Renal pelvis (tissue), 4 donors: ENCODE data around the gene SARNP. TPM values are rescaled to one million over a fixed set of nuclear protein-coding genes. Genes with fewer than 3 reads are reported as not detected.
A peak's percentile ranks its signal among the peaks of the same experiment; 100 is the strongest.

Experiments
- DNase-seq: peaks from one replicate; pipeline ENCODE4 v3.0.0-alpha.2; 2013
- polyA plus RNA-seq, 3 donors: library from polyadenylated mRNA; unstranded; fragments of 120-200 nt; gene quantifications; one replicate each; pipeline ENCODE4 v1.2.1, GENCODE V29; 2013; ENCODE audit not compliant: insufficient read length in 3 of 3

SARNP gene
- polyA plus RNA-seq, 3 donors: 105 to 132 (median 112) TPM

DNA sequence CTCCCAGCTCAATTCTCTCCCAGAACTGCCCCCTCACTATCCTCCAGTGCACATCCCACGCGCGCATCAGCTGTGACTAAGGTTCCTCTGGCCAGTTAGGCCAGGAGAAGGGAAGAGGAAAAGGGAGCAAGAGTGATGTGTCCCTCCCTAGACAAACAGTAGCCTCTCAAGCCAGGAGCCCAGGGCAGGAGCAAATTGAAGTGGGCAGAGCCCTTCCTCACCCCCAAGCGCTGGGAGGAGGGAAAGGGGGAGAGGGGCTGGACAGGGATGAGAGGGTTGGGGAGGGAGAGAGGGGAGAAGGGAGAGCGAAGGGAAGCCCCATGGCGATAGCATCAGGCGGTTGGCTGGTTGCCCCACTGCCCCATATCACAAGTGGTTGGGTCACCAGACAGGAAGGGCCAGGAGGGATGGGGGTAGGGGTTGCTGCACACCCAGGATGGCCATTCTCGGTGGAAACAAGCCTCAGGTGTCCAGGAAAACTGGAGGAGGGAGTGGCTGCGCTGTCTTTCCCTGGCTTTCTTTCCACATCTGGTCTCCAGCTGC lies 89.8 kb downstream of the SARNP start:
- no peak for DNase-seq

DNA sequence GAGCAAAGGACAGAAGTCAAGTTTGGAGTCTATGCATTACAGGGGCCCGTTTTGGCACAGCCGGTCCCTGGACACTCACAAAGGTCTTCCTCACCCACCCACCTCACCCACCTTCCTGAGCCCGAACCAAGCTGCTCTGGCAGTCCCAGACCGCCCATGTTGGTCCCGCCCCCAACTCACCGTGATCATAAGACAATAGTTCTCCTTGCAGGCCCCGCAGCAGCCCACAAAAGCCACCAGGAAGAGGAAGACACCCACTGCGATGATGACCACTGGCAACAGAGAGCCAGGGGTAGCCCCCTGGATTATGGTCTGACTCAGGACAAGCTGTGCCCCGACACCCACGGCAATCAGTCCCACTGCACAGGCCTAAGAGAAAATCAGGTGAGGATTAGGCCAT lies 90.6 kb downstream of the SARNP start:
- no peak for DNase-seq

DNA sequence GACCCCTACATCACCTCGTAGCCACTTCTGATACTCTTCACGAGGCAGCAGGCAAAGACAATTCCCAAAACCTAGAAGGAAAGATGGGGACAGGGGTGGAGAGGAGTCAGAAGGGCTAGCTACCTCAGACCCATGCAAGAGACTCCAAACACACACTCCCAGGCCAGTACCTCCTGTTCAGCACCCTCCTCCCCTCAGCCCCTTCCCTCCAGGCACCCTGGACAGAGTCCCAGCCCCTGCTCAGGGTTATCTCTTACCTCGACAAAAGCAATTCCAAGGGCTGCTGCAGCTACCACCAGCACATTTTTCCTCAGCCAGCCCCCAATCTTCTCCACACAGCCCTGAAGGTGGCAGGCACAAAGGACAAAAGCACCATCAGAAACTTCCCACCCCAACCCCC lies 92.0 kb downstream of the SARNP start:
- DNase-seq: no peak

DNA sequence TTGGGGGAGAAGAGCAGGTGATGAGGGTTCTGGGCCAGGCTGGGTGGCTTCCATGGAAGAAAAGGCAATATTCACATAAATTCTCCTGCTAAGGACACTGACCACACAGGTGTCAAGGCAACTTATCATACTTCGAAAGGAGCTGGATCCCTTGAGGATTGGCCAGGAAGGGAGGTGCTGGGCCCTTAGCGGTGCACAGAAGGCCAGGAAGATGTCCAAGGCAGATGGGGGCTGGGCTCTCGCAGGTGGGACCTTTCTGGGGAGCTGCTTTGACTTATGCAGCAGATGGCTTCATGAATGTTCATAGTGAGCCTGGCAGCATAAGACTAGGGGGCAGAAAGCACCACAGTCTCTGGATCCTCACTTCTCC lies 92.6 kb downstream of the SARNP start:
- DNase-seq: no peak

DNA sequence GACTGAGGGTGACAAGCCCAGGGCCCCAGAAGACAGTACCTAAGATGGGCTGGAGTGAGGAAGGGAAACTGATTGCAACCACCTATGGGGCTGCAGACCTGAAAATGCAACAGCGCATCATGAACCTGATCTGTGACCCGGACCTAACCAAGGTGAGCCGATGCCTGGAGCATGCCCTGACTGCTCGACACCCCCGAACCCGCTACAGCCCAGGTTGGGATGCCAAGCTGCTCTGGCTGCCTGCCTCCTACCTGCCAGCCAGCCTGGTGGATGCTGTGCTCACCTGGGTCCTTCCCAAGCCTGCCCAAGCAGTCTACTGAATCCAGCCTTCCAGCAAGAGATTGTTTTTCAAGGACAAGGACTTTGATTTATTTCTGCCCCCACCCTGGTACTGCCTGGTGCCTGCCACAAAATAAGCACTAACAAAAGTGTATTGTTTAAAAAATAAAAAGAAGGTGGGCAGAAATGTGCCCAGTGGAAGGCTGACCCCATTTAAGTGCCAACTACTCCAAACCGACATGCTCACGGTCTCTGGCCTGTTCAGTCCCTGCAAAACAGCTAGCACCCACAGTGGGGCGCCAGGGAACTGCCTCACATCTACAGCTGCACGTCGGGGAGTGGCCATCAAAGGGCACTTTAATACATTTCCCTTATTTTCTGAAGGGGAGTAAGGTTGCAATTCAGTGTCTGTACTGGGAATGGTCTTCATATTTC lies 93.1 kb downstream of the SARNP start:
- DNase-seq: no peak

DNA sequence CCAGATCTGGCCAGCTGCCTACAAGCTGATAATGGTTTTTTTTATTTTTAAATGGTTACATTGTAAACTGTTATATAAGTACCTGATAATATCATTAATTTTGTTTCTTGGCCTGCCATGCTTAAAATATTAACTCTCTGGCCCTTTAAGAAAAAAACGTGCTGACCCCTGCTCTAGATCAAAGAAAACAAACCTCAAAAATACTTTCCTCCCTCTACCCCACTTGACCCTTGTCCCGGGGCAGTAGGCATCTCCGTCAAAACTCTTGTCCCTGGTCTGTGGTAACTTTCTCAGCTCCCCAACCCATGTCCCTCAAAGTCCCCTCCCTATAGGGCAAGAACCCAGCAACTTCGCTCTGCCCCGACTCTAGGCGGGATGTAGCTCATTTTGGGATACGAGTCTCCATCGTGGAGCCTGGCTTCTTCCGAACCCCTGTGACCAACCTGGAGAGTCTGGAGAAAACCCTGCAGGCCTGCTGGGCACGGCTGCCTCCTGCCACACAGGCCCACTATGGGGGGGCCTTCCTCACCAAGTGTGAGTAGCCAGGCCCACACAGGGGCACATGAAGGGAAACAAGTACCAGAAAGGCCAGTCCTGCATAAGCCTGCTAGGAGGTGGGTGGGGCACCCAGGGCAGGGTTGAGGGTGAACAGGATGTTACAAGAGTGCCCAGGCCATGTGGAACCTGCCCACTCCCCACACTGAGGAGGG lies 93.9 kb downstream of the SARNP start:
- DNase-seq: no peak

DNA sequence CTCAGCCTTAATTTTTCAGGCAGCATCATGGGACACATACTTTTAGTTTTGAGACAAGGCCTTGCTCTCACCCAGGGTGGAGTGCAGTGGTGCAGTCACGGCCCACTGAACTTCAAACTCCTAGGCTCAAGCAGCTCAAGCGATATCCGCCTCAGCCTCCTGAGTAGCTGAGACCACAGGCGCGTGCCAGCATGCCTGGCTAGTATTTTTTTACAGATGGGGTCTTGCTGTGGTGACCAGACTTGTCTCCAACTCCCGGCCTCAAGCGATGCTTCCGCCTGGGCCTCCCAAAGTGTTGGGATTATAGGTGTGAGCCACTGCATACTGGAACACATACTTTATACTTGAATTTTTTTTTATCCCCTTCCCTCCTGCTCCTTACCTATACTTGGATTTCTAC lies 94.6 kb downstream of the SARNP start:
- no peak for DNase-seq

DNA sequence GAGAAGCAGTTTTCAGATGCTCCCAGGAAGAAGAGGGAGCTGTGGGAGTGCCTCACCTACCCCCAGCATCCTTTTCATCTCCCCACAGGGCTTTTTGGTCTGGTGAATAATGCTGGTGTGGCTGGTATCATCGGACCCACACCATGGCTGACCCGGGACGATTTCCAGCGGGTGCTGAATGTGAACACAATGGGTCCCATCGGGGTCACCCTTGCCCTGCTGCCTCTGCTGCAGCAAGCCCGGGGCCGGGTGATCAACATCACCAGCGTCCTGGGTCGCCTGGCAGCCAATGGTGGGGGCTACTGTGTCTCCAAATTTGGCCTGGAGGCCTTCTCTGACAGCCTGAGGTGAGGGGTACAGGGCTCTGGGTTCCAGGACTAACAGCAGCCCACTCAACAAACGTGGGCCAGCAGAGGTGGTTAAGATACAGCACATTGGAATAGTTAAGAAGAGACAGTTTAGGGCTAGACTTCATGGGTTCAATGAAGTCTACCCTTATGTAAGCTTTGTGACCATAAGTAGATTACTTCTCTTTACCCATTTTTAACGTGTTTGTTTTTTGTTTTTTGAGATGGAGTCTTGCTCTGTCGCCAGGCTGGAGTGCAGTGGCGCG lies 95.8 kb downstream of the SARNP start:
- no peak for DNase-seq

DNA sequence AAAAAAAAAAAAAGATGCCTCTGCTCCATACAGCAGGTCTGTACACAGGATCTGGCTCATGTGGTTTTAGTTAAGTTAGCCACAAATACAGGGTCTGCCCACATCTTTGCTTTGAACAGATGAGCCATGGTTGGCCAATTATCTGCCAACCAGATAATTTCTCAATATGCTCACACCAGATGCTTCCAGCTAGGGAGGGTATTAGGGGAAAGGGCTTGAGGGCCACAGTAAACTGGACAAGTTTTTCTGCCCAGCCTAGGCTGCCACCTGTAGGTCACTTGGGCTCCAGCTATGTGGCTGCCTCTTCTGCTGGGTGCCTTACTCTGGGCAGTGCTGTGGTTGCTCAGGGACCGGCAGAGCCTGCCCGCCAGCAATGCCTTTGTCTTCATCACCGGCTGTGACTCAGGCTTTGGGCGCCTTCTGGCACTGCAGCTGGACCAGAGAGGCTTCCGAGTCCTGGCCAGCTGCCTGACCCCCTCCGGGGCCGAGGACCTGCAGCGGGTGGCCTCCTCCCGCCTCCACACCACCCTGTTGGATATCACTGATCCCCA lies 96.6 kb downstream of the SARNP start:
- DNase-seq: no peak

DNA sequence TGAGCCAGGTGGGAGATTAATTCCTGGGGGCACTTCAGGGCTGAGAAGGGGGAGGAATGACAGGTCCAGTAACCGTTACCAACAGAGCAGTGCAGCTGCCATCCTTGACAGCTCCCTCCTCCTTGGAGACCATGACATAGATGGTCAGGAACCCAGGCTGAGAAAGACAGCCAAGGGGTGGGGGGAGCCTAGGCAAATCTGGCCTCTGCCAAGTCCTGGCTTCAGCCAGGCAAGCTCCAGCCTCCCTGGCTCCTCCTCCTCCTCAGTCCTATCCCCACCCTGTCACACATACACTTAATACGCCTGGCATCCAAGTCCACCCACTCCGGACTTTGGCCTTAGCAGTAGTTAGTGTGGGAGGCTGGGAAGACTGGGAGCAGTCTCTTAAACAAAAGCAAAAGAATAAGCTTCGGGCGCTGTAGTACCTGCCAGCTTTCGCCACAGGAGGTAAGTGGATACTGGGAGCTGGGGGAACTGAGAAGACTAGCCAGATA lies 97.4 kb downstream of the SARNP start, which contains the start of gene RDH5:
TSS of gene RDH5 (plus strand) at position 323 of the 494 bp plus-strand sequence. CDS start 792 bp downstream, outside the sequence.
- no peak for DNase-seq

DNA sequence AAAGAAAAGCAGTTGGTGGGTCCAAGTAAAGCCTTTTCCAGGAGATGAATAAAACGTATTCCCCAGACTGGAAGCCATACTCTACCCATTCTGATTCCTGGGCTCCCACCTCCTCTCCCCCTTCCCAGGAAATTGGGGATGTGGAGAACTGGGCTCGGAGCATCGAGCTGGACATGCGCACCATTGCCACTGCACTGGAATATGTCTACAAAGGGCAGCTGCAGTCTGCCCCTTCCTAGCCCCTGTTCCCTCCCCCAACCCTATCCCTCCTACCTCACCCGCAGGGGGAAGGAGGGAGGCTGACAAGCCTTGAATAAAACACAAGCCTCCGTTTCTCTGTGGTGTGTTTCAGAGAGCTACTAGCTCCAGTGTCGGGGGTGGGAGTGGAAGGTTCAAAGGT lies 98.2 kb downstream of the SARNP start:
- no peak for DNase-seq

DNA sequence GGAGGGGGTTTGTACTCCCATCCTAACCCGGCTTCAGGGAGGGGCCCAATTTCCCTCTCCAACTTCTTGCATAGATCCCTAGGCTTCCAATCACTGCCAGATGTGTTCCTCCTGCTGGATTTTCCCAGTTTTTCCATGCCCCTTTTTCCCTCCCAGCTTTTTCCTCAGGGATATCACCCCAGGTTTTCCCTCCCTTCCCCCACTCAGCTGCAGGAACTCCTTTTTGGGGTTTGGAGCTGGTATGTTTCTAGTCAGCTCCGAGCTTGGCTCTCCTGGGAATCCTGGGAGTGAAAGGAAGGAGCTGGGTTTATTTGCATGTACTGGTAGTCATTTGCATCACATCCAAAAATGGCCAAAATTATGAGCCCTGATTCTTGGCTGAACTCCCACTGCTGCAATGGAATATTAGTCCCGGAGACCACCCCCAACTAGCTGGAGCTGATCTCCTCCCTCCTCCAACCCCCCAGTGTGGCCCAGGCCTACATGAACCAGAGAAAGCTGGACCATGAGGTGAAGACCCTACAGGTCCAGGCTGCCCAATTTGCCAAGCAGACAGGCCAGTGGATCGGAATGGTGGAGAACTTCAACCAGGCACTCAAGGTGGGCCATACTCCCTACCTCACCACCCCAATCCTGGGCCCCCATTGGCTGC lies 98.8 kb downstream of the SARNP start:
- DNase-seq: no peak

DNA sequence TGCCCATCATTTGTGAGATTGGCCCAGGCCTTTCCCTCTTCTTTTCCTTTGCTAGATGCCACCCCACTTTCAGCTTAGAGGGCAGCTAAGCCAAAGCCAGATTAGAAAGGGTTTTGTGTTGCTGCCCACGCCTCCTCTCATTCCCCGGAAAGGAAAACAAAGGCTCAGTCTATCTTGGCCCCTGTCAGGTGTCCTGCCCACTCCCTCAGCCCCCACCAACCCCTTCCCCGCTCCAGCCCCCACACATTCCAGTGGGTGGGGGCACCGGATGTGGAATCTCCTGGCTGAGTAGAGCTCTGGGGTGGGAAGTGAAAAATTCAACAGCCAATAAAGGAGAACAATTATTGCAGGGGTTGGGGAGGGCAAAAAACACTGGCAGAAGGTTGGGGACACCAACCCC lies 99.5 kb downstream of the SARNP start:
- no peak for DNase-seq

DNA sequence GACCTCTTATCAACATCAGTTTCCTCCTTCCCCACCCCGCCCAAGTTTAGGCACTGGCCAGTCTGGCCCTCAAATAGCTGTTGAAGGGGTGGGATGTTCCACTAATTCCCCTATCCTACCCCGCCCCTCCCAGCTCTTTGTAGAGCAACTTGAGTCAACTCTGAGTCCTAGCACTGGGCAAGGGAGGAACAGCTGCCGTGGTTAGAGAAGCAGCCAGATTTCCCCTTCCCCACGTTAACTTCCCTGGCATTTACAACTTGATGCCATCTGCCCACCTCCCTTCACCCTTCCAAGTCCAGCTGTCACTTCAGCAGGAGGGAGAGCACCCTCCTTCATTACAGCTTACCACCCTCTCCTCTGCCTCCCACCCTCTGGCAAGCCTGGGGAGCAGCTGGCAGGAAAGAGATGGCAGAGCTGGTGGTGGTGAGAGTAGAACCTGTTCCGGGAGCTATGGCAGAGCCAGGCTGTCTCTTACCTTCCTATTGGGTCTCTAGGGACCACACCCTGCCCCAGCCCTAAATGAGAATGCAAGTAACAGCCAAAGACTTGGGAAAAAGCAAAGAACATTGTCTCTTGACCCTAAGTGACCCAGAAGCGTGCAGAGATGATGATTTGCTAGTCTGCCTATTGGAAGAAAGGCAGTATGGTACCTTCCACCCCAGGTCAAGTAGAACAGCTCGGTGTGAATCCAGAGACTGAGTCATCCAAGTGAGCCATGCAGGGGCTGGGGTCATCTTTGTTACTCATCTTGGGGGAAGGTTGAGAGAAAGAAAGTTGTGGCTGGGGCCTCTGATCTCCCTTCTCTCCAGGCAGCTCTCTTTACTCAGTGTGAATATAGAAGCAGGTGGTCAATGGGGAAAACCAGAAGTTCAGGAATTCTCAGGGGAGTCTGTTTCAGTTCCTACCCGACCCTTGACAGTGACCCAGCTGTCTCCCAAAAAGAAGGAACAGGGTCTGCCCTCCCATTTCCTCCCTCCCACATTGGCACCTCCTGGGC lies 100.2 kb downstream of the SARNP start:
- DNase-seq: no peak

DNA sequence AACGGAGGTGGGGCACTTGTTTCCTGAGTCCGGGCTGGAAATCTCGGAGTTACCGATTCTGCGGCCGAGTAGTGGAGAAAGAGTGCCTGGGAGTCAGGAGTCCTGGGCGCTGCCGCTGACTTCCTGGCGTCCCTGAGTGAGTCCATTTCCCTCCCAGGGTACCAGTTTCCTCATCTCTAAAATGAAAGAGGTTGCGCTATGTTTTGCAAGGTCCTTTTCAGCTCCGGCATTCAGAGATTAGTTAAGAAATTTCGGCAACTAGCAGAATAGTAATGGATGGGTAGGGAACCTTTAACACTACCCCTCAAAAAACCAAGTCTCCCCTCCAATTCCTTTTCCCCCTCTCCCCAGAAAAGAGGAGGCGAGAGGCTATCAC lies 101.0 kb downstream of the SARNP start:
- DNase-seq: no peak

DNA sequence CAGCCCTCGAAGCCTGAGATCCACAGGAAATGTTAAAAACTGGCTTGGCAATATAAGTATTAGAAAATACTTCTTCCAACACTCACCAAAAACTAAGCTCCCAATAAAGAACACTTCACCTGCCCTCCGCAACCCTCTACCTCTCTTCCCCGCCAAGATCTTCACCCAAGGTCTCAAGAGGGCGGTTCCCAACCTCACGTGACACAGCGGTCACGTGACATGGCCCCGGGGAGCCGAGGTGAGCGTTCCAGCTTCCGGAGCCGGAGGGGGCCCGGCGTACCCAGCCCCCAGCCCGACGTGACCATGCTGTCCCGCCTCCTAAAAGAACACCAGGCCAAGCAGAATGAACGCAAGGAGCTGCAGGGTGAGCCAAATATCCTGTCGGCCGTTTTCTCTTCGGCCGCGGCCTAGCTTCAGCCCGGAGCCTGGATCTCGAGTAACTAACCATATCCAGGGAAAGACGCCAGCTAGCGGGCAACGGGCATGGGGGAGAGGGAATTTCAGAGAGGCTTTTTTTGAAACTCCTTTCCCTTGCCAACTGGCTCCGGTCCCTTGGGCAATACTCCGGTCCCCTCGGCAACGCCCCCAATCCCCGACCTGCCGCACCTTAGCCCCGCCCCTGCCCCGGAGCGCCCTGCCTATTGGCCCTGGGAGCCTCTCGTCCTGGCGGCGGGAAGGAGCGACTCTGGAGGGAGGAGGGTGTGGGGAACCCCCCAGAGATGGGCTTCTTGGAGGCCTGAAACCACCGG lies 101.5 kb downstream of the SARNP start, which contains the start of gene BLOC1S1:
TSS of gene BLOC1S1 (plus strand) at position 214 of the 749 bp plus-strand sequence. CDS start at position 220, 6 bp downstream.
- DNase-seq: peak; percentile 94

DNA sequence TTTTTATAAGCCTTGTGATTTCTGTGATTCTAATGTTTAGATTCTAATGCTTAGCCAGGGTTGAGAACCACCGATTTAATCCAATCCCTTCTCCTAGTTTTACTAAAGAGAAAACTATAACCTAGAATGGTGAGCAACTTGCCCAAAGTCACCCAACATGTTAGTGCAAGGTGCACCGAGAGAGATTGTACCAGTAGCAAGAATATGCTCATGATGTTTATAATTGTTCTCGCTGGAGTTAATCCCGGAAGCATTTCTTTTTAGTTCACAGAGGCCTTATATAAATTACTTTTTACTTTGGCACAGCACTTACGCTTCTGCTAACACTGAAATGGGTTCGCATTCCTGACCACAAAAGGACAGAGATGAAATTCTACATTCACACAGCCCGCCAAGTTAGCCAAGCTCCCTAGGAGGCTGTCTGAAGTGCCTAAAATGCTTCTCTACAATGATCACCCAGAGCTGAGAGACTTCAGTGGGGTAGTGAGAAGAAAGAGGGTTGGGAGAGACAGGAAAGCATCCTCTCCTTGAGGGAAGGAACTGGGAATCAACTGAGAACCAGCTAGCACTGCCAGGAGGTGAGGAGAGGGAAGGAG lies 102.3 kb downstream of the SARNP start:
- no peak for DNase-seq

DNA sequence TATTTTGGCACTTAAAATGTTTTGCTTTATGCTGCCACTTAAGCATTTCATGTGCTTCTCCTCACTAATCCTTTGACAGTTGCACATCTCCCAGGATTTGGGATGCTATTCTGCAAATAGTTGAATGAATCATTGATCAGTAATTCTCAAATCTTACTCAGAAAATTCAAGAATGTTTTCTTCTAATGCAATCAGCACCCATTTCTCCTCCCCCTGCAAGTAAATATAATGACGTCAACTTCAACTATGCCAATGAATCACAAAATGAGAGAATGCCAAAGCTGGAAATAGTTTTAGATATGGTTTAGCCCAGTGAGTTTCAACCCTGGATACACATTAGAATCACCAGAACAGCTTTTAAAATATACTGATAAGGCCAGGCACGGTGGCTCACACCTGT lies 103.8 kb downstream of the SARNP start:
- DNase-seq: no peak

DNA sequence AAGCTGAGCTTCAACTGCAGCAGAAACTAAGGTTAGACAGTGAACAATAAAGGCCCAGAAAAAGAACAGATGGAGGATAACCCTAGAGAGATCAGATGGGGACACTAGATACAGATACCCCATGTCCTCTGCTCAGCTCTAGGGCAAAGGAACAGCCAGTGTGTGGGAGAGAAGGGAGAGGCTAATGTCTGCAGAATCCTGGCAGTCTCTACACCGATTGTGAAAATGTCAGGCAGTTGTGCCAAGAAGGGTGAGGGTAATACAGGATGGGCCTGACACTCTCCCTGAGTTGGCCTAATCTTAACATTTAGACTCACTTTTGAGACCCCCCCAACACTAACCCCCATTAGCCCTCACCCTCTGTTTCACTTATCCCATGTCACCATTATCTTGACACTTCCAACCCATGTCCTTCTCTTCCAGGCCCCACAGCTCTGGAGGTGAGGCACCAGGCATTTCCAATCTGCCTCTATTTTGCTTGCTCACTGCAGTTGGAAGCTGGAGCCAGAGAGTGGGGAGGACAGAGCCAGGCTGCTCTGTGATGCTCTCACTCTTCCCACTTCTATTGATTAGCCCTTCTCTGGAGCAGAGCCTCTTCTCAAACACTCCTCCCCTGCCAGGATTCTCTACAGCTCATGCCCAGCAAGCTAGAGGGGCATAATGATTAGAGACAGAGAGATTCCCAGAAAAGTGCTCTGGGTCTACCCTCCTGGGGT lies 104.7 kb downstream of the SARNP start:
- no peak for DNase-seq
